ENCODE results near the gene PRAMEF33.
"Not testable (repeated sequence)": the region's sequence is repeated elsewhere in the genome, so short reads cannot be mapped to it uniquely, and the experiment has no call there.

GRCh38 chr1:13315281-13315680 lies 11.9 kb downstream of the PRAMEF33 start, which contains the start of gene PRAMEF15:
- not testable (repeated sequence) for TF ChIP-seq CTCF (conservative IDR thresholded peaks at IDR 0.05; ENCODE audit: low read length); EZH2phosphoT487 (IDR thresholded peaks at IDR 0.05; ENCODE audit: borderline replicate concordance)

All from Loucy (cell line).